CD4-positive, alpha-beta T cell treated with Interferon alpha-2 for 1 hour (primary cell): ENCODE measurements around the gene COMTD1.
"Not testable (repeated sequence)": the region's sequence is repeated elsewhere in the genome, so short reads cannot be mapped to it uniquely, and the experiment has no call there.

ENCODE experiments used
- DNase-seq, 2 donors: peaks; one replicate each; pipeline ENCODE4 v3.0.0-alpha.2; 2020 to 2022

COMTD1 gene

DNA sequence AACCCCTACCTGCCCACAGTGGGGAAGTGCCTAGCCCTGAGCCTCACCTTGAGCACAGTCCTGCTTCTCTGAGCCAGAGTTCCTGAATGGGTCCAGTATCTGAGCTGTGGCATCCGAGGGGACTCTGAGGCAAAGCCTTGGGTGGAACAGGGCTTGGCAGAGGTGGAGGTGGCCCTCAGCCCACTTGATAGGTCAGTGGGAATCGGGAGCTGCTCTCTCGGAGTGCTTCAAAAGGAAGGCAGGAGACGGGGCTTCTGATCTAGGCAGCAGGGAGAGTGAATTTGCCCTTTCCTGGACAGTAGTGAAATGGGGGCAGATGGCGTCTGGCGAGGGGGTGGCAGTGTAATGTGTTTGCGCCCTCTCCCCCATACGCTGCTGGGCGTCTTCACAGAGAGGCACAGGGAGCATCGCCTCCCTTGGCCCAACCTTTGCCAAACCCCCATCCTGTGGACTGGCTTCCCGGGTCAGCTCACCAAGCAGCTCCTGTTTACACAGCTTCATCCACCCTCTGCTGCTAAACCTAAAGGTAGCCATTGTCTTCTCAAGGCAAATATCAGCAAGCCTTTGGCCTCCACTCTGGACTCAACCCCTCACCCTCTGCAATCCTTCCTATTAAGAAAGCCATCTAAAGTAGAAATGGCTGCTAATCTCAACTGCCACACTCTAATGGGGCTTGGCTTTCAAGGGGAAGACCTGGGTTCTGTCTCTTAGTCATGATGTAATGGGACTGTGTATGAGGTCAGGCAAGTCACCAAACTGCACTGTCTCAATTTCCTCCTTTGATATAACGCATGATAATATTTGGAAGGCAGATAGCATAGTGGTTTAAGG lies 46.3 kb downstream of the COMTD1 start:
- no peak for DNase-seq

DNA sequence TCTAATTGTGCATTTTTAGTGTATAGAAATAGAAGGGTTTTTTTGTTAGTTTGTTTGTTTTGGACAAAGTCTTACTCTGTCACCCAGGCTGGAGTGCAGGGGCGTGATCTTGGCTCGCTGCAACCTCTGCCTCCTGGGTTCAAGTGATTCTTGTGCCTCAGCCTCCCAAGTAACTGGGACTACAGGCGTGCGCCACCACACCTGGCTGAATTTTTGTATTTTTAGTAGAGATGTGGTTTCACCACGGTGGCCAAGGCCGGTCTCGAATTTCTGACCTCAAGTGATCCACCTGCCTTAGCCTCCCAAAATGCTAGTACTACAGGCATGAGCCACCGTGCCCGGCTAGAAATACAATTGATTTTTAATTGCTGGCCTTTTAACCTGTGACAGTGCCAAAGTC lies 47.2 kb downstream of the COMTD1 start:
- DNase-seq, result not testable (repeated sequence)

DNA sequence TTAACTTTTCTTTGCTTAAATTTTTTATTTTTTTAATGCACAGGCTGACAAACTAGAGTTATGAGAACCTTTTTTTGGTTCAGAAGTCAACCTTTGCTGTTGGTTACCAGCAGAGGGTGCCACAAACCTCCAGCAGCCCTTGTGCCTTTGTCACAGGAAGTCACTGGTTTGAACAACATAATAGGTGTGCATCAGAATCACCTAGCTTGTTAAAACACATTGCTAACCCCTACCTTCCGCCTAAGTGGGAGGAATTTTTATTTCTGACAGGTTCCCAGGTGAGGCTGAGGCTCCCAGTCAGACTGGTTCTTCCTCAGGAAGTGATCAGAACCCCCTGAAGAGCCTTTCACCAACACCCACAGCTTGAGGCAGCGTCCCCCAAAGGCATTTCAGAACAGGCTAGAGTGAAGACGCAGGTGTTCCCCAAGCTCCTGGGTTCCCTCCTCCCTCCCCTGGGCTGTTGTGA lies 47.8 kb downstream of the COMTD1 start:
- peak; percentile 77 to 83 for DNase-seq

DNA sequence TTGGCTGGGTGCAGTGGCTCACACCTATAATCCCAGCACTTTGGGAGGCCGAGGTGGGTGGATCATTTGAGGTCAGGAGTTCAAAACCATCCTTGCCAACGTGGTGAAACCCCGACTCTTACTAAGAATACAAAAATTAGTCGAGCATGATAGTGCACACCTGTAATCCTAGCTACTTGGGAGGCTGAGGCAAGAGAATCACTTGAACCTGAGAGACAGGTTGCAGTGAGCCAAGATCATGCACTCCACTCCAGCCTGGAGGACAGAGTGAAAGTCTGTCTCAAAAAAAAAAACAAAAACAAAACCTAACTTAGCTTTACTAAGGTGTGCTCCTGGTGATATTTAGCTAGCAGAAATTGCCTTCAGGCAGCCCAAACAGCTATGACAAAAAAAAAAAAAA lies 49.4 kb downstream of the COMTD1 start:
- DNase-seq, result no peak
